Neural crest cell (in vitro differentiated cells): Measurements from ENCODE around the gene GNPAT. TPM values are rescaled to one million over a fixed set of nuclear protein-coding genes. Genes with fewer than 3 reads are reported as not detected.

ENCODE experiments used
- DNase-seq: peaks from one replicate; pipeline ENCODE4 v3.0.0; 2021; ENCODE audit warnings: low read depth, mixed read lengths, low spot score
- H3K27ac Mint-ChIP-seq: one replicate; pipeline ENCODE4 v1.8.0; 2021; ENCODE audit warnings: mild to moderate bottlenecking, mixed read lengths; ENCODE audit not compliant: unreplicated experiment
- H3K27me3 Mint-ChIP-seq: 2 replicates; pipeline ENCODE4 v1.8.0; 2021; ENCODE audit warnings: low read depth, mild to moderate bottlenecking, mixed read lengths
- H3K36me3 Mint-ChIP-seq: 2 replicates; pipeline ENCODE4 v1.8.0; 2021; ENCODE audit warnings: low read depth, mild to moderate bottlenecking, mixed read lengths
- H3K4me1 Mint-ChIP-seq: 2 replicates; pipeline ENCODE4 v1.8.0; 2021; ENCODE audit warnings: mixed read lengths
- H3K4me3 Mint-ChIP-seq: one replicate; pipeline ENCODE4 v1.8.0; 2021; ENCODE audit warnings: mild to moderate bottlenecking, mixed read lengths
- H3K9me3 Mint-ChIP-seq: 2 replicates; pipeline ENCODE4 v1.8.0; 2021; ENCODE audit warnings: mixed read lengths
- CTCF ChIP-seq: fragments of 200-600 bp; sonication (generic); conservative IDR thresholded peaks from 2 replicates; pipeline ENCODE4 v1.5.0; 2021; ENCODE audit warnings: antibody characterized with exemption, mild to moderate bottlenecking
- total RNA-seq: library from RNA; stranded (reverse); gene quantifications from 2 replicates; pipeline ENCODE4 v1.2.1, GENCODE V29; 2021

The GNPAT gene
- total RNA-seq, 1 donor from 2014 or later = 69.2 TPM

- H3K4me1 Mint-ChIP-seq = no peaks in the 10 kb centered on the region
- no peak for TF ChIP-seq CTCF
- H3K27ac Mint-ChIP-seq = no peak overlapping the region
- no peak overlapping the region for H3K4me3 Mint-ChIP-seq
- H3K9me3 Mint-ChIP-seq = no peaks in the 10 kb centered on the region
- H3K27me3 Mint-ChIP-seq = peaks cover 54% of the 10 kb centered on the region
- H3K36me3 Mint-ChIP-seq = no peaks in the 10 kb centered on the region
- no peak for DNase-seq
Observed at GRCh38 chr1:231201979-231202633, 38.9 kb upstream of the GNPAT start.

- Mint-ChIP-seq H3K27ac (no peak overlapping the region), H3K36me3 (no peaks in the 10 kb centered on the region), H3K9me3 (no peaks in the 10 kb centered on the region), H3K27me3 (peaks cover 50% of the 10 kb centered on the region), H3K4me1 (no peaks in the 10 kb centered on the region), H3K4me3 (no peak overlapping the region)
- DNase-seq = no peak
- TF ChIP-seq CTCF = no peak
Observed at GRCh38 chr1:231203259-231204057, 37.6 kb upstream of the GNPAT start.

- Mint-ChIP-seq H3K9me3 (no peaks in the 10 kb centered on the region), H3K27me3 (peaks cover 29% of the 10 kb centered on the region), H3K4me1 (peaks cover 7% of the 10 kb centered on the region), H3K36me3 (no peaks in the 10 kb centered on the region), H3K4me3 (no peak overlapping the region), H3K27ac (no peak overlapping the region)
- DNase-seq = no peak
- TF ChIP-seq CTCF = no peak
Observed at GRCh38 chr1:231206856-231207255, 34.2 kb upstream of the GNPAT start.

GRCh38 chr1:231207437-231207836 is 33.6 kb upstream of the GNPAT start:
- H3K27ac Mint-ChIP-seq = no peak overlapping the region
- peaks cover 7% of the 10 kb centered on the region for H3K4me1 Mint-ChIP-seq
- H3K27me3 Mint-ChIP-seq = peaks cover 29% of the 10 kb centered on the region
- H3K9me3 Mint-ChIP-seq = no peaks in the 10 kb centered on the region
- no peak overlapping the region for H3K4me3 Mint-ChIP-seq
- H3K36me3 Mint-ChIP-seq = no peaks in the 10 kb centered on the region
- TF ChIP-seq CTCF = no peak
- no peak for DNase-seq

GRCh38 chr1:231208980-231209379 is 32.0 kb upstream of the GNPAT start:
- Mint-ChIP-seq H3K27me3 (peaks cover 30% of the 10 kb centered on the region), H3K36me3 (no peaks in the 10 kb centered on the region), H3K4me3 (no peak overlapping the region), H3K9me3 (no peaks in the 10 kb centered on the region), H3K27ac (no peak overlapping the region), H3K4me1 (peaks cover 7% of the 10 kb centered on the region)
- no peak for TF ChIP-seq CTCF
- no peak for DNase-seq
